Epithelial cell of esophagus (primary cell): ENCODE data around the gene AFAP1L1.

Experiments used
- DNase-seq: peaks from one replicate; pipeline ENCODE4 v3.0.0; 2010; ENCODE audit warnings: low read depth
- H3K4me3 ChIP-seq: 2 replicates; pipeline ENCODE4 v1.5.1; 2011; ENCODE audit warnings: mild to moderate bottlenecking, low read length, control low read depth
- CTCF ChIP-seq: IDR thresholded peaks from 2 replicates; pipeline ENCODE4 v1.5.1; 2011; ENCODE audit warnings: low read depth, mild to moderate bottlenecking, low read length, control low read depth, inconsistent platforms; ENCODE audit not compliant: insufficient read depth; ENCODE audit errors: missing control alignments

Gene AFAP1L1

DNA sequence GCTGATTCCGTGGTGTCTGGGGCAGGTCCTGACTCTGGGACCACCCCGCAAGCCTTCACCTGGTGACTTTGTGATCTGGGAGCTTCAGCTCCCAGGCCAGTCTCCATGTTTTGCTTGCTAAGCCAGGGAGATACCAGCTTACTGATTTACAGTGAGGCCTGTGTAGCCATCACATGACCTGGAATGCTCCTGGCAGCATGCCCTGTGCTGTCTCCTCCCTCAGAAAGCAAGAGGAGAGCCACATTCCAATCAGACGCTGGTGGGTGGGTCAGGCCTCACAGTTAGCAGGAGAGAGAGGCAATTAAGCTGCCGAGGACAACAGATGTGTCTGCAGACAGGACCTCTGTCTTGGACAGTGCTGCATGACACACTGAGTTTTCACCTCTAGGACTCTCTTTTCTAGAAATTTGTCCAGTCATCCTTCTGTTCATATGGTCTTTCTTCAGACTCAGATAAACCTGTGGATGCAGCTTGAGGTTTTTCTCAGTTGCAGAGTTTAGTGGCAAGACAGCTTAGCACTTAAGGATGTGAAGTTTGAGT is 49.2 kb downstream of the AFAP1L1 start:
- DNase-seq = peak; percentile 93
- TF ChIP-seq CTCF = no peak
- no peak overlapping the region for H3K4me3 ChIP-seq

GRCh38 chr5:149322518-149322917 is 50.9 kb downstream of the AFAP1L1 start:
- DNase-seq = no peak
- no peak for TF ChIP-seq CTCF
- no peak overlapping the region for H3K4me3 ChIP-seq

- no peak overlapping the region for H3K4me3 ChIP-seq
- no peak for TF ChIP-seq CTCF
- DNase-seq = peak; percentile 41
These were observed 51.6 kb downstream of the AFAP1L1 start for GRCh38 chr5:149323210-149323609.

GRCh38 chr5:149323621-149324205 is 52.1 kb downstream of the AFAP1L1 start:
- H3K4me3 ChIP-seq = no peak overlapping the region
- no peak for TF ChIP-seq CTCF
- DNase-seq = peak; percentile 45

DNA sequence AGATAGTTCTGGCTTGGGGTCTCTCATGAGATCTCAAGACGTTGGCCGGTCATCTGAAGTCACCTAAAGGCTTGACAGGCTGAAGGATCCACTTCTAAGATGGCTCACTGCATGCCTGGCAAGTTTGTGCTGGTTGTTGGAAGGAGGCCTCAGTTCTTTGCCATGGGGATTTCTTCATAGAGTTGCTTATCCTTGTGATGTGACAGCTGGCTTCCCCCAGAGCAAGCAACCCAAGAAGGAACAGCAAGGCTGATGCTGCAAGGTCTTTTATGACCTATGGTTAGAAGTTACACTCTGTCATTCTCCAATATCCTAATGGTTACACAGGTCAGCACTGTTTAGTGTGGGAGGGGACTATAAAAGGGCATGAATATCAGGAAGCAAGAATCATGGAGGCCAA is 53.0 kb downstream of the AFAP1L1 start:
- TF ChIP-seq CTCF = no peak
- DNase-seq = peak; percentile 42
- H3K4me3 ChIP-seq = no peak overlapping the region

- no peak overlapping the region for H3K4me3 ChIP-seq
- no peak for TF ChIP-seq CTCF
- peak; percentile 95 for DNase-seq
These were observed 53.6 kb downstream of the AFAP1L1 start for GRCh38 chr5:149325166-149325735.

GRCh38 chr5:149325894-149326293 is 54.2 kb downstream of the AFAP1L1 start:
- no peak for DNase-seq
- no peak for TF ChIP-seq CTCF
- no peak overlapping the region for H3K4me3 ChIP-seq
